HG02571 (cell line): ENCODE measurements around the gene USH2A.

Source experiments
- ATAC-seq: cut with Tn5 transposase; IDR thresholded peaks from one replicate; pipeline ENCODE4 v1.9.1; 2021; ENCODE audit warnings: mild to moderate bottlenecking, moderate library complexity; ENCODE audit not compliant: unreplicated experiment

The USH2A gene

DNA sequence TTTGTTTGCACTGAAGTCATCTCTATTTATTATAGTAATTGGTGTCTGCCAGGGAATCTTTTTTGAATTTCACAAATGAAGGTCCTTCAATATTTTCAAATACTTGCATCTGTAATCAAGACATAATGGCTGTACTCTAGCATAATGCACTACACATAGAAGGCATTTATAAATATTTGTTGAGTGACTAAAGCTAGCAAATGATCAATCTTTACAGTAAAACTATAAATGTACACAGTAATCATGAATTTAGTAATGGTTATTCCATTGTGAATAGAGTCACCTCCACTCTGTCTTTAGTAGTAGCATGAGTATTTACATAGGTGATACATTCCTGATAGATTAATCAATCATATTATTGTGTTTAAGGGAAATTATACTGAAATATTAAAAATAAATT, 119.6 kb downstream of the USH2A start:
- no peak for ATAC-seq

DNA sequence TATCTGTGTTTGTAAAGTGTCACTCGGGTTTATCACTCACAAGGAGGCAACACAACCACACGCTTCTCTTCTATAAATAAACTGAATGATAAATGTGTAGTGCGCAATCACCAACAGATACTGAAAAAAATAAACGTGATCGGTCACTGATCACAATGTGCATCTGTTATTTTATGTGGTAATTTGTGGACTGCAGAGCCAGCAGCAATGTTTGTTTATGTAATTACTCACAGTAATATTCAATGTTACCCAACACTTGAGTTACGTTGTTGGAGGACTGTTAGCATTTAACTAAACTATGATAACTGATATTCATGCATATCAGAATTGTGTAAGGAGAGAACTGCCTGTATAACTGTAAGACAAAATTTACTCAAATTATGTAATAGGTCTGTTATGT, 129.6 kb downstream of the USH2A start:
- ATAC-seq, result no peak

DNA sequence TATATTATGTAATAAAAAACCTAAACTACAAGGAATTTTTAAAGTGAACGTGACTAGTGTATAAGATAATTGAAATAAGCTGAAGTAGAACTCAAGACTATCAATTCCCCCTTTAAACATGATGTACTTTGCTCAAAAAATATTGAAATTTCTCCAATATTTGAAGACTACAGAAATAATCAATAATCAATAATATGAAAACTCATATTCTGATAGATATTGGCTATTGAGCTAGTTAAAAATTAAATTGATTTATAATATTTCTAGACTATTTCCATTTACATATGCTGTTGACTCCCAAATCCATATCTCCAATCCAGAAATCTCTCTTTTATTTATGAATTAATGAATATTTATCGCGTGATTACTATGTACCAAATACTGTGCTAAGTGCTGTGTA, 133.2 kb downstream of the USH2A start:
- ATAC-seq, result no peak

DNA sequence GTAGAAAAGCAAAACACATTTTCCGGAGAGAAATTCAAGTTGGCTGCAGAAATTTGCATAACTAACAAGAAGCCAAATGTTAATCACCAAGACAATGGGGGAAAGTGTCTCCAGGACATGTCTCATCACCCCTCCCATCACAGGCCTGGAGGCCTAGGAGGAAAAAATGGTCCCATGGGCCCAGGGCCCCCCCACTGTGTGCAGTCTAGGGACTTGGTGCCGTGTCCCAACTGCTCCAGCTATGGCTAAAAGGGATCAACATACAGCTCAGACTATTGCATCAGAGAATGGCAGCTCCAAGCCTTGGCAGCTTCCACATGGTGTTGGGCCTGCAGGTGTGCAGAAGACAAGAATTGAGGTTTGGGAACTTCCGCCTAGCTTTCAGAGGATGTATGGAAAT, 138.2 kb downstream of the USH2A start:
- no peak for ATAC-seq

GRCh38 chr1:216281757-216282156, 141.5 kb downstream of the USH2A start:
- no peak for ATAC-seq

- ATAC-seq, result no peak
These were observed 153.0 kb downstream of the USH2A start for GRCh38 chr1:216270086-216270773.

DNA sequence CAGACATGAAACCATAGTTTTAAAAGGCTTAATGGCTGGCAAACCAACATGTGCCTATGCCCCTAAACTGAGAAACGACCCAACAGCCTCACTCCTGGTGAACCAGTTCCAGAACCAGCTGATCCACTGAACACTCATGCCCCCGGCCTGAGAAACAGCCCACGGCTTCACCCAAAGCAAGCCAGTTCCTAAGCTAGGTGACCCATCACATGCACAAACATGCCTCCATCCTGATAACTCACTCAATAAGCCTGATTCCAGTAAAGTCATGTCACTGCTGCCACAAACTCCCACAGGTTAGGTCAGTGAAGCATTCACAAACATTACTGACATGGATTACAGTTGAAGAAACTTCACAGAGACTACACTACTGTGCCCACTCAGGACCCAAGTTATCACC, 161.6 kb downstream of the USH2A start:
- ATAC-seq, result no peak

DNA sequence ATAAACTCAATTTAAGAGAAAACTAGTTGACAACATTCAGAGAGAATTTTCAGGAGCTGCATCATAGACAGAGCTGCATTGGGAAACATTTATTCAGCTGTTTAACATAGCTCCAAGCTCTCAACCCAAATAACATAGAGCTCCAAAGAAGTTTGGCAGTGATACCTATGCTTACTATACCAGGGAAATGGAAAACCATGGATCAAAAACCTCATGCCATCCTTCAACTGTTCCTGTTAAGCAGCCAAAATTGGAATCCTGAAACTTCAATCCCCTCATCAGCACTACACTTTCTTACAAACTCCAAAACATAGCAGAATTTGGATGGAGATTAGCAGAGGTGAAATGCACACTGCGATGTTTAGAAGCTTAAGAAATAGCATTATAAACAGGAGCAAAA, 164.4 kb downstream of the USH2A start:
- ATAC-seq, result no peak

DNA sequence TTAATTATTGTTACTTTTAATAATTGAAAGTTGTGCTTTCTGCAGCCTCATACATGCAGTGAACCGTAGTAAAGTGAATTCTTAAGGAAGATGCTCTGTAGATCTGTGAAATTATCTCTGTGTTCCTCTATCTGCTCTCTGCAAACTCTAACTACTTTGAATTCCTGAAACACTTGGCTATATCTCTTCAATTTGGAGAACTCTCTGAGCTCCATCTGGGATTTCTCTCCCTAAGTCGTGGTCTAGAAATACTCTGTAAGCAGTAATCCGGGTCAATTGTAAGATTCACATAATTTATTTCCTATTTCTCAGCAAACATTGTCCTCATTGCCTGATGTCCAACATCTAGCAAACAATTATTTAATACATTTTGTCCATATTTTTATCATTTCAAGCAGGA, 164.9 kb downstream of the USH2A start:
- ATAC-seq, result no peak

GRCh38 chr1:216250861-216251260, 172.4 kb downstream of the USH2A start:
- no peak for ATAC-seq

- no peak for ATAC-seq
These were observed 174.6 kb downstream of the USH2A start for GRCh38 chr1:216248628-216249027.

- ATAC-seq, result no peak
These were observed 175.3 kb downstream of the USH2A start for GRCh38 chr1:216247937-216248336.

DNA sequence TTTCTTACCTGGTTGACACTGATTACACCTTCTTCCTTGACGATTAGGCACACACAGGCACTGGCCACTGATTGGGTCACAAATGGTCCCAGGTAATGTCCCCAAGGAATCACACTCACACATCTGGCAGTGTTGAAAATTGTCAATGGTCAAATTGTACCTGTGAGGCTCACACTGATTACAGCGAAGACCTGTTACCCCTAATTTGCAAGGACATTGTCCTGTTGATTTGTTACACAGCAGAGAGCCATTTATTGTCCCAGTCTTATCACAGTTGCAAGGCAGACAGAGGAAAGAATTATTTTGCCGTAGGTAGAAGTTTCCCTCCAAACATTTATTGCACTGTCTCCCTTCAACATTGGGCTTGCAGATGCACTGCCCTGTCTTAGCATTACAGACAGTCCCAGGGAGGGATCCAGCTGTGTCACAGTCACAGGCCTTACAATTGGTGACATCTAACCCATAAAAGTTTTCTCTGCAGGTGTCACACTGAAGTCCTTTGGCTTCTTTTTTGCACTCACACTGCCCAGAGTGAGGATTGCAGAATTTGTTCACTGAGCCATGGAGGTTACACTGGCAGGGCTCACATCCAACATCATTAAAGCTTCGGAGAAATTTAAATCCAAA, 176.6 kb downstream of the USH2A start:
- no peak for ATAC-seq

DNA sequence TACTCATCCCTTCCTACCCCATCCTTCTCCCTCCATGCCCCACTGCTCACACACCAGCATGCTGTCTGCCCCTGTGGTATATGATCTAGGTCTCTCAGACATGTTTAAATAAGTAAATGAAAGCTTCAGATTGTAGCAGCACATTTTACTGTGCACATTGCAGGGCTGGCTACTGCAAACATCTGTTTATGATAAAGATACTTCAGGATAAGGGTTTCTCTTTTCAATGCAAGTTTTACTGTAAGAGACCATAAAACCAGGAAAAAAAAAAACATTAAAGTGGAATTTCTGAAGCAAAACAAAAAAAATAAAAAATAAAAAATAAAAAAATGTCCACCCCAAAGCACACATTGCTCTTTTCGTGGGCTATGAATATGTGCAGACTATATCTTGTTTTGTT, 184.4 kb downstream of the USH2A start:
- no peak for ATAC-seq

DNA sequence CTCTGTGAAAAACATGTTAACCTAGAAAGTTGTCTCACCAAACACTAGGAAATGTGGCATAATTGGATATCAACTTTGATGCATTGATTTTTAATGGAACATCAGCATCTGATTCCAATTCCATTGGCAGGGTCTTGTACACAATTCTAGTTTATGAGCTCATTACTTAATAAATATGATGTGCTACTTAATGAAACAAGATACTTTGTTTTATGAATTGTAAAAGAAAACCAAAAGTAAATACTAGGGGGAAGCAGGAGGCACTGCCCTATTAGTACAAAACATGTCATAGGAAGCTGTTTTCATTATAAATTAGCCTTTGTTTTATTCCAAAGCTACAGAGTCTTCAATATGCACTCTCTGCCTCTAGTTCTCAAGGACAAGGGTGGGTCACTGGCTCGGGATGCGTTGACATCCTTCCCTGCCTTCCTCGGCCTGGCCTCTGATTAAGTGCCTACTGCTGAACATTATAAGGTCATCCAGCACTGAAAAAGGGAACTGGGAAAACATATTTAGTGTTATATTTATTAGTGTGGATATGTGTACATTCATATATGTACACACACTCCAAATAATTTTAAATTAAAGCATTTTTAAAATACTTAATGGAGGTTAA, 185.2 kb downstream of the USH2A start:
- ATAC-seq, result no peak

GRCh38 chr1:216224233-216224632, 199.0 kb downstream of the USH2A start:
- ATAC-seq, result no peak

- ATAC-seq, result no peak
These were observed 199.8 kb downstream of the USH2A start for GRCh38 chr1:216223486-216223885.

- no peak for ATAC-seq
These were observed 201.0 kb downstream of the USH2A start for GRCh38 chr1:216222288-216222687.

DNA sequence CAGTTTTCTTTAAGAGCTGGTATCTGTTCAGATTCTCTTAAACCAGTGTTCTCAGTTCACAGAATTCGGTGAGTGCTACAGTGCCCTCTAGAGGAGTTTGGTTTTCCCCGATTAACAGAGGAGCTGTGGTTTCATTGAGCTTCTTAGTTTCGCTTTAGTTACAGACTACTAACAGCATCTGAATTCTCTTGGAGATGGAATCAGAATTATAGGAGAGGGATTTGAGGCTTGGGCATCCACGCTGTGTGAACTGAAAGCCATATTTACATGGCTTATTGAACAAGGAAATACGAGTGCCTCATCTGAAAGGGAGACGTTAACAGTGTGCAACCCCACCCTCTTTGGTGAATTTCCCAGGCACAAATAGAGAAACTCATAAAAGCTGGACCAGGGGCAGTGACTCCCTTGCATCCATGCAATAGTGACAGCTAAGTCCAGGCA, 202.0 kb downstream of the USH2A start:
- peak; percentile 99 for ATAC-seq

- ATAC-seq, result no peak
These were observed 206.9 kb downstream of the USH2A start for GRCh38 chr1:216216305-216216704.

DNA sequence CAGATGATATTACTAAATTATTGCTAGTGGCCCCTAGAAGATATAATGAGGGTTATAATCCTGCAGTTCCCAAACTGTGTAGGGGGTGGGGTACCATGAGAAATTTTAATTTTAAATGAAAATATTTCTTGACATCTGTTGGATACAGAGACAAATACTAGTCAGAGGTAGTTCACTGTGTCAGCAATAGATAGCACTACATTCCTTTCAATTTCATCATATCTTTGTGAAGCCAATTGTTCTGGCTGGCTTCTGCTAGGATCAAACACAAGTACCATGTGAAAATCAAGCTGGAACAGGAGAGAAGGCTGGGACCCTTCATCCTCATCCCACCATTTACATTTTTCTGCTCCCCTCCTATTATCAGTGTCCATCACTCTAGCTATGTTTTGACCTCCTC, 208.1 kb downstream of the USH2A start:
- ATAC-seq, result no peak

- ATAC-seq, result no peak
These were observed 210.4 kb downstream of the USH2A start for GRCh38 chr1:216212826-216213225.
